CMK (cell line): Measurements from ENCODE around the gene MCEMP1.
A peak's percentile ranks its signal among the peaks of the same experiment; 100 is the strongest.

Experiments used
- DNase-seq: peaks from one replicate; pipeline ENCODE4 v3.0.0-alpha.2; 2010; ENCODE audit warnings: low read depth

MCEMP1 gene

DNA sequence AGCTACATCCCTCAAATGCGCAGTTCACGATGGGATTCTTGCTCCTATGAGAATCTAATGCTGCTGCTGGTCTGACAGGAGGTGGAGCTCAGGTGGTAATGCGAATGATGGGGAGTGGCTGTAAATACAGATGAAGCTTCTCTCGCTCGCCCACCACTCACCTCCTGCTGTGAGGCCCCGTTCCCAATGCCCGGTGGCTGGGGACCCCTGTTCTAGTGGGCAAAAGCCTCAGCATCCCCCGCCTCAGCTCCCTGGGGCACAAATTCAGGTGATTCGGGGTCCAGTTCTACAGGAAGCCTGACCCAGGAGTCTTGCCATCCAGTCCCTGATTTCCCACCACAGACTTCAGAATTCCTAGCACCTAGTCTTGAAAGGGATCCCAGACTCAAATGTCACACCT is 4.4 kb upstream of the MCEMP1 start:
- no peak for DNase-seq

DNA sequence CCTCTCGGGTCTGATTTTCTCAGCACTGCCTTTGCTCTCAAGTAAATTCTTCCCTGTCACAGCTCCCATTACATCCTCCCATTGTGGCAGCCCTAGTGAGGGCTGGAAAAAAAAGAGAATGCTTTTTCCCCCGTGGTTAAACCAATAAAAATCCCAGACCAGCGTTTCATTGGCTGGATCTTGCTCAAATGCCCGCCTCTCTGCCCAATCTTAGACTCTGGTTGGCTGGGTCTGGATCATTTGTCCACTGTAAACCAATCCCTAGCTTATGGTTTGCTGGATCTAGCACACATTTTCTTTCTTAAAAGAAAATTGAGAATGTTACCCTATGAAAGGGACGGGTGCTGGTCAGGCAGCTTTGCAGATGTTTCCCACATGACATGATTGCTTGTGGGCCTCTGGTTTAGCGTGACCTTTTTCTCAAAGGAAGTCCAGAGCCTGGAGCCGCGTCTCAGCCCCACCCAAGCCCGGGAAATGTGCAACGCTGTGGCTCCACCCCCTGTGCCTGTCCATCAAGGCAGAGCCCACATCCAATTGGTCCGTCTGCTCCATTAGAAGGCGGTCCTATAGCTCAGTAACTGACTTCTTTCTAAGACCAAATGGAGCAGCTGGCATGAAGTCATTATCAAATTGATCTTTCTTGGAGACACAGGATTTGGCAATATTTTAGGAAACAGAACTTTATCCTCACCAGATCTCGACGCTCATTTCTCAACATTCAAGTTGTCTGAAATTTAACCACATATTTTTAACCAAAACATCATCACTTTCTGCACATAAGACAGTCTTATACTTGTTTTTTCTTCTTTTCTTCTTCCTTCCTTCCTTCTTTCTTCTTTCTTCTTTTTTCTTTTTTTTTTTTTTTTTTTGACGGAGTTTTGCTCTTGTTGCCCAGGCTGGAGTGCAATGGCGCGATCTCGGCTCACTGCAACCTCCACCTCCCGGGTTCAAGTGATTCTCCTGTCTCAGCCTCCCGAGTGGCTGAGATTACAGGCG is 2.6 kb upstream of the MCEMP1 start:
- DNase-seq, result peak; percentile 74

DNA sequence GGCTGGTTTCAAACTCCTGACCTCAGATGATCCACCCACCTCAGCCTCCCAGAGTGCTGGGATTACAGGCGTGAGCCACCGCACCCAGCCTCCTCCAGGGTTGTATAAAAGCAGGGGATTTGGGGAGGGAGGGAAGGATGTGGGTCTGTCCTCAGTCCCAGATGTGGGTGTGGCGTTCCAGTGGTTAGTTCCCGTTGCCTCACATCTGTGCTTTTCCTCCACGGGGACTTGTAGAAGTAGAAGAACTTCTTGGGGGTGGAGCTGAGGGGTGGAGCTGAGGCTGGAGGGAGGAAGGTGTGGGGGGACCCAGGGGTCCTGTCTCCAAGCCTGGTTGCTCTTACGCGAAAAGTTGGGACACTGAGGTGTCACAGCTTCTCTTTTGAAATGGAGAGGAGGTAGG is 514 bp upstream of the MCEMP1 start:
- no peak for DNase-seq

DNA sequence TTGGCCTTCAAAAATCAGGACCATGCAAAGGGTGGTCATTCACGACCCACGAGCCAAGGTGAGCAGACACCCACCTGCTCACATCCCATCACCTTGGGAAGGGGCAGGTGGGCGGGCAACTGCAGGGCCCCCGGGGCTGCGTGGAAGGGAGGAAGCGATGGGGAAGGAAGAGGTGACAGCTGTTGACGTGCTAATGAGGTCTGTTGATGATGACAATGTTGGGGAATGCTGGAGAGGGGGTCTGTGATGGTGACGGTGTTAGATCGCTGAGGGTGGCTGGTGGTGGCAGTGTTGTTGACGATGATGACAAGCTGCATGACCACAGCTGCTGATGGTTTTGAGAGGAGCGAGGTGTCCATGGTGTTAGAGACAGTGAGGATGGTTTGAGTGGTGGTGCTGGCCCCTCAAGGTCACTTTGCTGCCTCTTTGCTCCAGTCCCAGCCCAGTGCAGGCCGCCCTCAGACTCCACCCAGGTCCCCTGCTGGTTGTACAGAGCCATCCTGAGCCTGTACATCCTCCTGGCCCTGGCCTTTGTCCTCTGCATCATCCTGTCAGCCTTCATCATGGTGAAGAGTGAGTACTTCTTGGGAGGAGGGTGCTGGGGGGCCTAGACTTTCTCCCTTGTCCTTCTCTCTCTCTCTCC is 900 bp downstream of the MCEMP1 start:
- no peak for DNase-seq

DNA sequence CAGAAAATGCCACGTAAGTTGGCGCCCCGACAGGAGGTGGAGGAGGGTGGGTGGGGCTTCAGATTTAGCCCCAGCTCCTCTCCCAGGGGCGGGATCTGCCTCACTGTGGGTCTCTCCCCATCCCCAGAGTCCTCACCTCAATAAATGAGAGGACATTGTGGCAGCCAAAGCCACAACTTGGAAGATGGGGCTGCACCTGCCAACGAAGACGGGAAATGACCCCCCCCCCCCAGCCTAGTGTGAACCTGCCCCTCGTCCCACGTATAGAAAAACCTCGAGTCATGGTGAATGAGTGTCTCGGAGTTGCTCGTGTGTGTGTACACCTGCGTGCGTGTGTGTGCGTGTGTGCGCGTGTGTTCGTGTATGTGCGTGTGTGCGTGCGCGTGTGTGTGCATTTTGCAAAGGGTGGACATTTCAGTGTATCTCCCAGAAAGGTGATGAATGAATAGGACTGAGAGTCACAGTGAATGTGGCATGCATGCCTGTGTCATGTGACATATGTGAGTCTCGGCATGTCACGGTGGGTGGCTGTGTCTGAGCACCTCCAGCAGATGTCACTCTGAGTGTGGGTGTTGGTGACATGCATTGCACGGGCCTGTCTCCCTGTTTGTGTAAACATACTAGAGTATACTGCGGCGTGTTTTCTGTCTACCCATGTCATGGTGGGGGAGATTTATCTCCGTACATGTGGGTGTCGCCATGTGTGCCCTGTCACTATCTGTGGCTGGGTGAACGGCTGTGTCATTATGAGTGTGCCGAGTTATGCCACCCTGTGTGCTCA is 2.3 kb downstream of the MCEMP1 start:
- no peak for DNase-seq

DNA sequence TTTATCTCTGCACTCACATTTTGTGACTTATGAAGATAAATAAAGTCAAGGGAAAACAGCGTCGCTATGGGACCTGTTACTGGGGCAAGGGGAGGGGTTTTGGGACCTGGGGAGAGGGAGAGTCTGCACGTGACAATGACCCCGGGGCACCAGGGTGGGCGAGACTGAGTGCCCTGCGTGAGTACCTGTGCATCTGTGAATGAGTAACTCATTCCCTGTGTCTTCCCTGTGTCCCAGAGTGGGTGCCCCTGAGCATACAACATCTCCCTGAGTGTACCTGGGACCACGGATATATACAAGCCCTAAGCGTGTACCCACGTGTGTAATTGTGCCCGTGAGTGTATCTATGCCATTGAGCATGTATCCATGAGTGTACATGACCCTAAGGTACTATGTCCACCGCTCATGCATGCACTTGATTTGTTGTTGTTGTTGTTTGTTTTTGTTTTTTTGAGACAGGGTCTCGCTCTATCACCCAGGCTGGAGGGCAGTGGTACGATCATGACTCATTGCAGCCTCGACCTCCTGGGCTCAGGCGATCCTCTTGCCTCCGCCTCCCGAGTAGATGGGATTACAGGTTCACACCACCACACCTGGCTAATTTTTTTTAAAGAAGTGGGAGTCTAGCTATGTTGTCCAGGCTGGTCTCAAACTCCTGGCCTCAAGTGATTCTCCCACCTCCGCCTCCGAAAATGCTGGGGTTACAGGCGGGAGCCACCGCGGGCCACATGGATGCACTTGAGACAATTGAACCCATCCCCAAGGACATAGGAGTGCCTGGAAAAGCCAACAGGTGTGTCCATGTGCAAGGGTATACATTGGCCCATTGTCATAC is 3.1 kb downstream of the MCEMP1 start:
- no peak for DNase-seq

DNA sequence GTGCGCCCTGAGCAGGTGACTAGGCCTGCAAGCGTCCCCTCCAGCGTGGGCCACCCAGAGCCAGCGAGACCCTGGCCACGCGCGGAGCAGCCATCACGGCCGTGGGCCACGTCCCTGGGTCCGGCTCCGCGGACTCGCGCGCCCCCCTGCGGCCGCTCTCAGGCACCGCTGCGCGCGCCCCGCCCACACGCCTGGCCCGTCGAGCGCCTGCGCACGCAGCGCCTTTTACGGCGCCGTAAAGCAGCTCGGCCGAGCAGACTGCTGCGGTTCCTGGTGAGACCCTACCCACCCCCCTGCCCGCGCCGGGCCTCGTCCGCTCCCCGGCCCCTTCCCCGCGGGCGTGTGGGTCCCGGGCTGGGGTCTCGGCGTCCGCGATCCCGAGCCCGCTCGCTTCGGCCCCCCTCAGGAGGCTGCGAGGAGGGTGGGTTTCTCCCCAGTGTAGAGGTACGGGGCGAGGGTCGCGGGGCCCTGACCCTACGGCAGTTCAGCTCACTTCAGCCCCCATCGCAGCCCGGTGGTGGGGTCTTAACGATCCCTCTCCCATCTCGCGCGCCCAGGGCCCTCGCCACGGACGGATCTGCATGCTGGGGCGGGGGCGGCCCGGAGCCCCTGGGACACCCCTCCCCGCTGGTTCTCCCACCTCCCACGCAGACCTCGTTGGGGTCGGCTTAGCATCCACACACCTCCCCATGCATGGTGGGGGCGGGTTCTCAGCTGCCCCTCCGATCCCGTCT is 3.9 kb downstream of the MCEMP1 start, which contains the start of gene TRAPPC5:
Gene TRAPPC5 (plus strand): TSS at position 228 of the 734 bp plus-strand sequence. CDS start 1,421 bp downstream, outside the sequence.
- peak; percentile 86 for DNase-seq

DNA sequence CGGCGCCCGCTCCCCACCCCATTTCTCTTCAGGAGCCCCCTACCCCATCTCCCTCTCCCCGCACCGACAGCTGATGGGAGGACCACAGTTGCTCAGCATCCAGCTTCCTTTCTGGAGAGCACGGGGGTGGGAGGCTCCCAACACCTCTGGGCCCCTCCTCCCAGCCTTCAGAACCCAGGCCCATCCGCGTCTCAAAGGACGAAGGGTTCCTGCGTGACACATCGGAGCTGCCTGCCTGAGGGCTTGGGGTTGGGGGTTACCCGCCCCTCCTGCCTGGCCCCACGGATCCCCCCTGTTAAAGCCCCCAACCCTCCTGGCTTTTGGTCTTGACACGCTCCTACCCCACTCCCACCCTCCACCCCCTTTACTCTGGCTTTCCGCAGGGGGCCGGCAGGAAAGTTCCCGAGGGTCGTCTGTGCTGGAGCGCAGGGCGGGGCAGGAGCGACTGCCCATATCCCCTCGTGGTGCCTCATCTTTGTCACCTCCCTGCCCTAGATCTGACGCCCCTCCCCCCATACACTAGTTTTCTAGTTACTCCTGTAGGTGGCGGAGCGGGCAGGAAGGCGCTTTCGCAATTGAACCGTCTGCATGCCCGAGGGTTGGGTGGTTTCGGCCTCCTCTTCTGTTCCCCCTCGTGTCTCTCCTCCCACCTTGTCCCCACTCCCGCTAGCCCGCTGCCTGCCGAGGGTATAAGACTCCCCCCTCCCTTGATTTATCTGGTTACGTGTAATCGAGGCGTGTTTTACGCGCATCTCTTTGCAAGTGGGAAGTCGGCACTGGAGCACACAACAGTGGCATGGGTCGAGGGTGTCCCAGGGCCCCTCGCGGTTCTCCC is 4.7 kb downstream of the MCEMP1 start:
- no peak for DNase-seq

DNA sequence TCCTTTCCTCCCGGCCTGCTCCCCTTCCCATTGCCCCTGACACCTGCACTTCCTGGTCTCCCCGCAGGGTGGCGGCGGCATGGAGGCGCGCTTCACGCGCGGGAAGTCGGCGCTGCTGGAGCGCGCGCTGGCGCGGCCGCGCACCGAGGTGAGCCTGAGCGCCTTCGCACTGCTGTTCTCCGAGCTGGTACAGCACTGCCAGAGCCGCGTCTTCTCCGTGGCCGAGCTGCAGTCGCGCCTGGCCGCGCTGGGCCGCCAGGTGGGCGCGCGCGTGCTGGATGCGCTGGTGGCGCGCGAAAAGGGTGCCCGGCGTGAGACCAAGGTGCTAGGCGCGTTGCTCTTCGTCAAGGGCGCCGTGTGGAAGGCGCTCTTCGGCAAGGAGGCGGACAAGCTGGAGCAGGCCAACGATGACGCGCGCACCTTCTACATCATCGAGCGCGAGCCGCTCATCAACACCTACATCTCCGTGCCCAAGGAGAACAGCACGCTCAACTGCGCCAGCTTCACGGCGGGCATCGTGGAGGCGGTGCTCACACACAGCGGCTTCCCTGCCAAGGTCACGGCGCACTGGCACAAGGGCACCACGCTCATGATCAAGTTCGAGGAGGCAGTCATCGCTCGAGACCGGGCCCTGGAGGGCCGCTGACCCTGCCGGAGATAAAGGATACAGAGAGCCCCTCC is 5.4 kb downstream of the MCEMP1 start:
- no peak for DNase-seq

DNA sequence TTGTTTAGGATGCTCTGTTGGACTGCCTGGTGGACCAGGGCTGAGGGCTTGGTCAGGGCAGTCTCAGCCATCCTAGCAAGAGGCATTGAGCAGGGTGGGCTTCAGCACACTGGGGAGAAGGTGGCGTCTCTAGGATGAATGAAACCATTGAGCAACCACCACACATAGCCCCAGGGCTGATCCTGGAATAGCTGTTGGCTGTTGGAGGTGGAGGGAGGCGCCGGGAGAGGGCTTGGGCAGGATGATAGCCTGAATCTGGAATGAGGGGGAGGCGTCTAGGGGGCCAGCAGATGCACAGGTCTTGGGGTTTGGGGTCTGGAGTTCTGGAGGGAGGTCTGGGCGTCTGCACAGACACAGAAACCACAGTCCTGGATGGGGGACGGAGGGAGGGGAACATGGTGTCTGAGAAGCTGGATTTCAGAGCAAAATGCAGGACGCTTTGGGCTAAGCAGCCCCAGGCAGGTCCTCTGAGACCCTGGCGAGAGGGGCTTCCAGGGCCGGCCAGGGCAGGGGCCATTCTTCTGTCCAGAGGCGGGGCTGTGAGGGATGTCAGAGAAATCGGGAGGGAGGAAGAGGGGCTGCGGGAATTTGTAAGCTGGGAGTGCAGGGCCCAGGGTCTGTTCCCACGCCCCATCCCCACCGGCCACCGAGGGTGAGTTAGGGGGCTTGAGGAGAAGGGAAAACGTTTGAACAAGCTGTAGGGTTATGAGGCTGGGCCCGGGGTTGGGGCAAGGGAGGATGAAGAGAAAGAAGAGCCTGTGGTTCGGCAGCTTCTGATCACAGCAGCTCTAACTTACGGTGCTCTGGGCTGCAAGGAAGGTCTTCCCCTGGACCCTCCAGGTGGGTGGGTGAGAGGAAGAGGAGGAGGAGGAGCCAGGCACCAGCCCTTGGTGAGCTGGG is 8.9 kb downstream of the MCEMP1 start:
- no peak for DNase-seq

DNA sequence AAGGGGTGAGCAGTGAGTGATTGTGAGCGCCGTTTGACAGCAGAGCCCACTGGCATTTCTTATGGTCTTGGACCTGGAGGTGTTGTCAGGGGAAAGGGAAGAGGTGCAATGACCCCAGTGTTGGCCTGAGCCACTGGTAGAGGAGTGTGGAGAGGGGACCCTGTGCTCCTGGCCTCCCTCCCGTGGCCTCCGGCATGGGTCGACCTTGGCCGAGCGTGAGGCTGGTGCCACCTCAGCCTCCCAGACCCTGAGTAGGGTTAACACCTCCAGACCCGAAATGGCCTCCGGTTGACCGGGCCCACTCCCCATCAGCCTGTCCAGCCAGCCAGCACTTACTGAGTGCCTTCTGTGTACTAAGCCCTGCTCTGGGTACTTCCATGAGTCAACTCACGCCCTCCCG is 10.3 kb downstream of the MCEMP1 start:
- no peak for DNase-seq

DNA sequence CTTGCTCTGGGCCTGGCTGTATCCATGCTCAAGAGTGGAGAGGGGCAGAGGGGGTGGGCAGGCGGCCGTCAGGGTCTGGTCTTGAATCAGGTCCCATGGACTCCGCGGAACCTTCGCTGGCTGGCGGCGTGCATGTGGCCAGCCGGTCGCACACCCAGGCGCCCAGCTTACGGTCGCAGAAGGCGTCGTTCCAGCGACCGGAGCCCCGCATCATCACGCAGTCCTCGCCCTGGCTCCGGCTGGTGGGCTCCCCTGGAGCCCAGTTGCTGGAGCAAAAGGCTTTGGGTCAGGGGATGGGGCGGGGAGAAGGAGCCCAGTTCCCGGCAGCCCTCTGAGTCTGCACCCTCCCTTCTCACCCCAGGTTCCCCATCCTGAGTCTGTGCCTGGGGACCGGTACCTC is 12.3 kb downstream of the MCEMP1 start:
- no peak for DNase-seq

DNA sequence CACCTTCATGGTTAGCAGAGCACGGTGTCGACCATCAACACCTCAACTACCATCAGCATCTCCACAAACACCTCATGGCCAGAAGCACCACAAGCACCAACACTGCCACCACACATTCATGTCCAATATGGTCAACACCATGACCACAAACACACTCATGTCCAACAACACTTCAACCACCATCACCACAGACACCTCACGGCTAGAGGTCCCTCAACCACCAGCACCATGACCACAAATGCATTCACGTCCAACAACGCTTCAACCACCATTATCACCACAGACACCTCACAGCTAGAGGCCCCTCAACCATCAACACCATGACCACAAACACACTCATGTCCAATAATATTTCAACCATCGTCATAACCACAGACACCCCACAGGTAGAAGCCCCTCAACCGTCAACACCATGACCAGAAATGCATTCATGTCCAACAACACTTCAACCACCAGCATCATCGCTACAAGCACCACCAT is 13.9 kb downstream of the MCEMP1 start:
- no peak for DNase-seq

DNA sequence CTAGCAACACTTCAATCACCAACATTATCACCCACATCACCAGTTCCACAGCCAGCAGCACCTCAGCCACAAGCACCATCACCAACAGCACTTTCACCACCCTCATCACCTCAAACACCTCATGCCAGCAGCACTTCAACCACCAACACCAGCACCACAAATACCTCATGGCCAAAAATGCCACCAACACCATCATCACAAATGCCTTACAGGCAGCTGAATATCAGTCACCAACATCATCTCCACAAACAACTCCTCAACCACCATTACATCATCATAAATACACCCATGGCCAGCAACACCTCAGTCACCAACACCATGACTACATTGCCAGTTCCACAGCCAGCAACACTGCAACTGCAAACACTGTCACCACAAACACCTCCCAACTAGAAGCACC is 14.6 kb downstream of the MCEMP1 start:
- DNase-seq, result no peak

DNA sequence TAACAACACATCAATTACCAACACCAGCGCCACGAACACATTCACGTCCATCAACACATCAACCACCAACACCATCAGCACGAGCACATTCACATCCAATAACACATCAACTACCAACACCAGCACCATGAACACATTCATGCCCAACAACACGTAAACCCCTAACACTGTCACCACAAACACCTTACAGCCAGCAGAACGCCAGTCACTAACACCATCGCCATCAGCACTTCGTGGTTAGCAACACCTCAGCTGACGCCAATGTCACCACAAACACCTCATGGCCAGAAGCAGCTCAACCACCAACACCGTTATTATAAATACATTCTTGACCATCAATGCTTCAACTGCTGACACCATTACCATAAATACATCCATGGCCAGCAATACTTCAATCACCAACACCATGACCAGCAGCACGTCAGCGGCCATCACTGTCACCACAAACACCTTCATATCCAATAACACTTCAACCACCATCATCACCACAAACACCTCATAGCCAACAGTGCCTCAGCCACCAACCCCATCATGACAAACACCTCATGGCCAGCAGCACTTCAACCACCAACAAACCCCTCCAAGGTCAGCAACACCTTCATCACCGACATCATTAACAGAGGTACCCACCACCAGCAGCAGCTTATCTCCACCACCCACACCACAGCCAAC is 15.7 kb downstream of the MCEMP1 start:
- DNase-seq, result no peak

DNA sequence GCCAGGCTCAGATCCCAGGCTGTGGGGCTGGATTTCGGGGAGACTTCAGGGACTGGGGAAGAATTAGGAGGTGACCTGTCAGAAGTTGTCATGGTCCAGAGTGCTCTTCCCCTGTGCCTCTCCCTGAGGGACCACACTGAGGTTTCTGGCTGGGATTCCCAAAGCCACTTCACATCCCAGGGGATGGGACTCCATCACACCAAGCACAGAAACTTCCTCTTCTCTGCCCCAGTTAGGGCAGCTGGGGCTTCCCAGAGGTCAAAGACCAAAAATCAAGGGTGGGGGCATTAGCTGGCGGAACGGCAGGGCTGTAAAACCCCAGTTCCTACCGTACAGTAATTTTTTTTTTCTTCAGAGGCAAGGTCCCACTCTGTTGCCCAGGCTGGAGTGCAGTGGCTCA is 17.6 kb downstream of the MCEMP1 start:
- no peak for DNase-seq

DNA sequence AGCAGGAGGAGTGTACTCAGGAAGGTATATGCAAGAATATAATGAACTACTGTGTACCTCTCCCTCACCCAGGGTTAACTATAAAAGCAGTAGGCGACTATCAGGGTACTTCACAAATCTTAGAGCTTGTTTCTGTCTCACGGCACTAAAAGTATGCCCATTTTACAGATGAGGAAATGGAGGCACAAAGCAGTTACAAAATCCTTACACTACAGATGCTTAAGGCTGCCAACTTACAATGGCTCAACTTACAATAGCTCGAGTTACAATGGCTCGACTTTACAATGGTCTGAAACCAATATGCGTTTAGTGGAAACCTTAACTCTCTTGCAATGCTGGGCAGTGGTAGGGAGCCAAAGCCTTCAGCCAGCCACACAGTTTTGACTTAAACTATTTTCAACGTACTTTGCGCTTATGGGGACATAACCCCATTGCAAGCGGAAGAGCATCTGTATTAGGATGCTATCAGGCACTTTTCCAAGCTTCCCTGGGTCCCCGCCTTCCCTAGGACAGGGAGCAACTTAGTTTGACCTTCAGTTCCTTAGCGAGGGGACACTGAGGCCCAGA is 20.9 kb downstream of the MCEMP1 start:
- no peak for DNase-seq
